Measurements from ENCODE around the gene DOC2A.

Gene DOC2A

DNA sequence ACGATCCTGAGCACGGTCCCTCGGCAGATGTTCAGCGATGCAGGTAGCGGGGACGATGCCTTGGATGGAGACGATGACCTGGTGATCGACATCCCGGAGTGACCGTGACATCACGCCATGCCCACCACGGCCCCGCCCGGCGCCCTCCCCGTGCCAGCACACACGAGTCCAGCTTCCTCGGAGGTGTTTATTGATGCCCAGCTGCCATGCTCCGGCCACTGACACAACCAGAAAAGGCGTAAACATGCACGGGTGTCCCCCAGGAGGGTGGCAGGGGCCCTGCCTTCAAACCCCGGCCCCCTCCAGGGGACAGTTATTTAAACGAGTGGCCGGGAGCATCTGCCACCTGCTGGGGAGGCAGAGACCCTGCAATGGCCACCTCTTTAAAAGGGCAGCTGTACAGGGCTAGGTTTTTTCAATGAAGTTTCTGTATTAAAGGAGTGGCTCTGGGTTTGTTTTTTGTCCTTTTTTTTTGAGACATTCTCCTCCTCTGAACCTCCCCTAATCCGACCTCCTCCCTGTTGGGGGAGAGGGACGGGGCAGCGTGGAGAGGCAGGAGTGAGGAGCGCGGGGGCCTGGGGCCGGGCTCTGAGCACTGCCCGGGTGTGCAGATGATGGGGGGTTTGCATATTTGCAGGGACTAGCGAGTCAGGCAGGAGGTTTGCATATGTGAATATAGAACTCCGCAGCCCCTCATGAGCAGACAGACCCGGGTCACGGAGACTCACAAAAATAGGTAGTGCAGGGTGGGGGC, 5.3 kb downstream of the DOC2A start:
- DNase-seq (ENCODE audit: low read depth in 2 of 2), result peak in 1 of 2 experiments; percentile 5

DNA sequence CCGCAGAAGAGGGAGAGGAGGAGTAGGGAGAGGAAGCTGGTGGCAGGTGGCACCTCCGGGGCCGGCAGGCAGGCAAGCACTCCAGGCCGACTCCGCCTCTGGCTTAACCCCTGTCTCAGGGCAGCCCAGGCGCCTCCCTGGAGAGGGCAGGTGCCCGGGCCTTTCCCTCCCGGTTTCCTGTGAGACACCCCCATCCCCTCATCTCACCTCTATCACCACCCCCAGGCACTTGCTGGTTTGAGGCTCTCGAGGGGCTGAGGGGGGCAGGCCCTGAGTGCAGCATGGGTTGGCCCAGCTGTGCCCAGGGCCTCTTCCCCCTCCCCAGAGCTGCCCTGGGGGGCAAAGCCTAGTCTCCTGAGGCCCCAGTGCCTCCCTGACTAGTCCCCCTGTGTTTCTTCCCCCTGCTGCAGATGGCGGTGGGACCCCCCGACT, 6.0 kb downstream of the DOC2A start:
- no peak for DNase-seq (ENCODE audit: low read depth in 2 of 2)

DNA sequence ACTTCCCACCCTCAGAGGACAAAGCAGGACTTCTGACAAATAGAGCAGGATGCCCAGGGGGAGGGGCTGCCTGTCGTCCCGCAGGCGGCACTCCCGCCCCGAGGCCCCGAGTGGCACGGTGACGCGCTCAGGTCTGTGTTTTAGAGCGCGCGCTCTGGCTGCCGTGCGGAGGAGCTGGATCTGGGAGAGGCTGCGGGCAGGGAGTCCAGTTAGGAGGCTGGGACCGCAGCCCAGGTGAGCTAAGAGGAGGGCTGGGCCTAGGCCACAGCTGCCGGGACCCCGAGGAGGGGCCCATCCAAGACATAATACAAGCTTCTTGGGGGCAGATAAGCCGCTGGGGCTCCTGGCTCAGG, 6.4 kb downstream of the DOC2A start:
- no peak for DNase-seq (ENCODE audit: low read depth in 2 of 2)

DNA sequence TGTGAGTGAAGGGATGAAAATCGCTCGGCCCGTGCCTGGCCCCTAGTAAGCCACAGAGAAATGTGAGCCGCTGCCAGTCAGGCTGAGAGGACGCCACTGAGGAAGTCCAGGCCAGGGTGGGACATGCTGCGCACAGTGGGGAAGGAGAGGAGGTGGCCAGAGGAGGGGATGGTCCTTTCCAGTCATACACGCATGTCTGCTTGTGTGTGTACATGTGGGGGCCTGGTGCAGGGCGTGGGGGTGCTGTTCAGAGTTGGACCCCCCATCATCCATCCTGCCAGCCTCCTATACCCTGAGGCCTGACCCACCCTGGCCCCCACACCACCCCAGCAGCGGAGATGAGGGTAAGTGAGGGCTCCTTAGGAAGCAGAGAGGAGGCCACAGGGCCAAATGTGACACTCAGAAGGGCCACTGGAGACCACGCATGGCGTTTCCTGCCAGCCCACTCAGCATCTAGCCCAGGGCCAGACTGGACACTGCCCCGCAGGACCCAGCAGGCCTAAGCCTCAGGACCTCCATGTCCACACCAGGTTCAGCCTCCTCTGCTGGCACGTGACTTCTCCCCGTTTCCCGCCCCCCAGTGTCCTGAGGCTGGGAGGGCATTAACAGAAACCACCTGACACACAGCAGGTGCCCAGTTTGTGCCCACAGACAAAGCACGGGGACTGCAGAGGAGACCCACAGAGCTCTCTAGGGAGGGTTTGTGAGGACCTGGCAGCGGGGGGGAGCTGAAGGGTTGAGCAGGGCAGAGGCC, 7.0 kb downstream of the DOC2A start:
- no peak for DNase-seq (ENCODE audit: low read depth in 2 of 2)

DNA sequence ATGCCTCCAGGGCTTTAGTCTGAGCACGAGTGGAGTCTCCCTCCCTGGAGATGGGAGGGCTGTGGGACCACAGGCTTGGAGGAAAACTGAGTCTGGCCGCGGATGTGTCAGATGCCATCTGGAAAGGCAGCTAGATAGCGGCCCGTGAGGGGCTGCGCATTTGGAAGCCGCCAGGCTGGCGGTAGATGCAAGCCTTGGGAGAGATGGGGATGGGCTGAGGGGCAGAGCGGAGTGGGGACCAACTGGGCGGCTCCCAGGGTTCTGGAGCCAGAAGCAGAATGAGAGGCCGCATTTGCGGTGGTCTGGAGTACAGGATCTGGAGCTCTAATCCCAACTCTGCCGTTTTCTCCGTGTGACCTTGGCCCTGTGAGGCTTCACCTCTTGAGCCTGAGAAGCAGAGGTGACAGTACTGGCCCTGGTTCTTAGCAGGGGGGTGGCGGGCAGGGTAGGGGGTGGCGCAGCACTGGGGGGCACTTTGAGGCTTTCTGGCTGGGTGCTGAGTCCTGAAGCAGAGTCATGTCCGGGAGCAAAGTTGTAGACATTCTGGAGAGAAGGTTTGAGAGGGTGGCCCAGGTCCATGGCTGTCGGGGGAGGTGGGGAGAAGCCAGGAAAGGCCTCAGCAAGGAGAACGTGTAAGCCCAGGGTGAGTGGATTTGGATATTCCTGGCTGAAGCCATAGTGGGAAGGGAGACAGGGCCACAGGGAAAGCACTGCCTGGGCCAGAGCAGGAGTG, 8.0 kb downstream of the DOC2A start:
- no peak for DNase-seq (ENCODE audit: low read depth in 2 of 2)

DNA sequence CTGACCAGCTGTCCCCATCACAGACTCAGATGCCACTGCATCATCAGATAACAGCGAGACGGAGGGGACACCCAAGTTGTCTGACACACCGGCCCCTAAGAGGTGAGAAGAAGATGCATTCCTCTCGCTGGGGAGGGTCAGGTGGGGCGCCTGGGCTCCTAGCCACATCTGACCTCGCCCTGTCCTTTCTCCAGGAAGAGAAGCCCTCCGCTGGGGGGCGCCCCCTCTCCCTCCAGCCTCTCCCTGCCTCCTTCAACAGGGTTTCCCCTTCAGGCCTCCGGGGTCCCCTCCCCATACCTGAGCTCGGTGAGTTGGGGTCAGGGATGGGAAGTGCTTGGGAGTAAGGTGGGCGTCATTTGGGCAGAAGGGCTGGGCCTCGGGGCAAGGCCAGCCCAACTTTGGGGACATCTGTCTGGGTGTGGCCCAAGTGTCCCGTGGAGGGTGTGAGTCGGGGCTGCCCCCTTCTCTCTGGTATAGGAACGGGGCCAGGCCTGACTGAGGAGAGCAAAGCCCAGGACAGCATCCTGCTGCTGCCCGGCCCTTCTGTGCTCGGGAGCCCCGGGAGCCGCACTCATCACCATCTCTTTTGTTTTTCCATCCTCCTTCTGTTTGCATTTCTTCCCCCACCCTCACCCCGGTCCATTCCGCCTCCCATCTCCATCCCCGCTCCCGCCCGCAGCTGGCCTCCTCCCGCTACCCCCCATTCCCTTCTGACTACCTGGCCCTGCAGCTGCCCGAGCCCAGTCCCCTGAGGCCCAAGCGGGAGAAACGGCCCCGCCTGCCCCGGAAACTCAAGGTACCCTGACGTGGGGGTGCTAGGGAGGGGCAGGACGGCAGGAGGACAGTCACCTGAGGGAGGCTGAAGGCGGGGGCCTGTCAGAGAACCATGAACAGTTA, 9.8 kb downstream of the DOC2A start:
- DNase-seq (ENCODE audit: low read depth in 2 of 2), result no peak

DNA sequence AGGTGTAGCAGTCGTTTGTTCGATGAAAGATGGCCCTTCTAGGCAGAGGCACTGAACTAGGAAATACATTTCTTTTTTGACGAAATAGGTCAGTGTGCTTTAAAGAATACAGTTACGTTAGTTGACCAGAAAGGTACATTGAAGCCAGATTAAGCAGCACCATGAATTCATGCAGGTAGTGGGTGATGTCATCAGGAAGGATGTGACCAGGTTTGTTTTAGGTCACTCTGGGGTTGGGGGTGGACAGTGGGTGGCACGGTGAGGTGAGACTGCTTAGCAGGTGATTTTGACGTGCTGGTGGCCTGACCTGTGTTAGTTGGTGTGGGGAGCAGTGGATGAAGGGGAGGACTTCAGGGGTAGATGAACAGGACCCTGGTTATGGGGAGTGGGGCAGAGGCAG, 11.2 kb downstream of the DOC2A start:
- DNase-seq (ENCODE audit: low read depth in 2 of 2), result no peak

DNA sequence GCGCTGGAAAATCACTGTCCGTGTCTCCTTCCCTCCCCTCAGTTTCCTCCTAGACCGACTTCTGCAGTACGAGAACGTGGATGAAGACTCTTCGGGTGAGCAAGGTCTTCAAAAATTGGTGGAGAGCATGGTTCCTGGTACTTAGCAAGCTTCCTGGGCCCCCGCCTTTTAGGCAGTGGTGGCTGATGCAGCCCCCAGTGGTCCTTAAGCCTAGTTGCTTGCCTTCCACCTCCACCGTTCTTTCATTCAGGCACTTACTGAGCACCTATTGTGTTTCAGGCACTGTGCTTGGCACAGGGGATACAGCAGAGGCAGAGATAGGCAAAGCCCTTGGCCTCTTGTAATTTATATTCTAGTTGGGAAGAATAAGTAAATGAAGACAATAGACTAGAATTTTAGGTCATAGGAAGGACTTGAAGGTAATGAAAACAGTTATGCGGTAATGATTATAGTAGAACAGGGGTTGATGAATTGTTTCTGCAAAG, 14.0 kb downstream of the DOC2A start:
- DNase-seq (ENCODE audit: low read depth in 2 of 2), result no peak

DNA sequence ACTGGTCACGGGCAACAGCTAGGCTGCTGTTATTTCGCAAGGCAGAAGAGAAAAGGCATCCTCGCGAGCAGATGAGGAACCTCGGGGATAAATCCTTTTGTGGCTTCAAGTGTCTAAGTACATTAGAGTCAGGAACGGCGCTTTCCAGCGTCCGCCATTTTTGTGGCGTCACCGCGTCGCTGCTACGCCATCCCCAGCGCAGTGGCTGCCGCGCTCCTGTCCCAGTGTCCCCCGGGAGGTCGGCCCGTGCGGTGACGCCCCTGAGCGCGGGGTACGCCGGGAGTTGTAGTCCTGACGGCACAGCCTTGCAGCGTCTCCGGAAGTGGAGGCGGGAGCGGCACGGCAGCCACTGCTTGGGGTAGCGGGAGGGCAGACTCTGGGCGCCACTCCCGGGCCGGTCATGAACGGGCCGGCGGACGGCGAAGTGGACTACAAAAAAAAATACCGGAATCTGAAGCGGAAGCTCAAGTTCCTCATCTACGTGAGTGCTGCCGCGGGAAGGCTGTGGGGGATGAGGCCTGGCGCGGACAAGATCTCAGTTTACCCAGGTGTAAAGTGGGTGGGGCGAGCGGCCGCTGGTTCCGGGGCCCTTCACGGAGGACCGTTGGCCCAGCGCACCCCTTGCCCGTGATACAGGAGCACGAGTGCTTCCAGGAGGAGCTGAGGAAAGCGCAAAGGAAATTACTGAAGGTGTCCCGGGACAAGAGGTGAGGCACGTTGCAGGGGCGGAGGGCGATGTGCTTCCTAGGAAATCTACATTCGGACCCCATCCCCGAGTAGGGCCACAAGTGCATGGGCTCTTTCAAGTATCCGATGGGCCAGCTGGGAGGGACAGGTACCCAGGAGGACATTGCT, 14.7 kb downstream of the DOC2A start, which contains the start of gene INO80E:
Gene INO80E, plus strand, starts transcription at position 331 of the 855 bp plus-strand sequence. Its CDS starts 70 bp downstream, at position 401.
- peak; percentile 79 to 84 for DNase-seq (ENCODE audit: low read depth in 2 of 2)

DNA sequence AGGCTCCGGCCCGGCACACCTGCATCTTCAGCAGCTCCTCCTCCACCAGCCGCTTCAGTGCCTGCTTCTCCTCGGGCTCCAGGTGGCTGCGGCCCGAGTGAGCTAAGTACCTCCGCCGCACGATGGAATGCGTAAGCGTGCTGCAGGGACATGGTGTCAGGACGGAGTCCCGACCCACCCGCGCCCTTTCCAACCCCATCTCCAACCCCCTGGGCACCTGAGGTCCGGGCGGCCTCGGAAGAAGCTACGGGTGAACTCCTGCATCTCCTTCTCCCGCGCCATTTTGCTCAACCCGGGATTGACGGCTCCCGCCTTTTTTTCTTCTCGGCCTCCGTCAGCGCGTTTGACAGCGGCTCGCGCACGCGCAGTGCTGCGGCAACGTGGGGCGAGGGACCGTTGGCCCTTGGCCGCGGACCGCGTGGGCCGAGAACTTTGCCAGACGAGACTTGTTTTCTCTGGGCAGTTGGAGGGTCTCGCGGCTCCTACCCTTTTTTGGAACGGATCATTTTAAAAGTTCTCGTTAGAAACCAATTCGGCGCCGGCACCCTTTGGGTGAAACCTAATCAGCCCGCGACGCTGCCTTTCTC, 15.4 kb downstream of the DOC2A start, which contains the start of gene HIRIP3:
Gene HIRIP3, minus strand, starts transcription at position 294 of the 587 bp plus-strand sequence. Its CDS starts 12 bp downstream, at position 282.
- peak; percentile 45 to 53 for DNase-seq (ENCODE audit: low read depth in 2 of 2)

DNA sequence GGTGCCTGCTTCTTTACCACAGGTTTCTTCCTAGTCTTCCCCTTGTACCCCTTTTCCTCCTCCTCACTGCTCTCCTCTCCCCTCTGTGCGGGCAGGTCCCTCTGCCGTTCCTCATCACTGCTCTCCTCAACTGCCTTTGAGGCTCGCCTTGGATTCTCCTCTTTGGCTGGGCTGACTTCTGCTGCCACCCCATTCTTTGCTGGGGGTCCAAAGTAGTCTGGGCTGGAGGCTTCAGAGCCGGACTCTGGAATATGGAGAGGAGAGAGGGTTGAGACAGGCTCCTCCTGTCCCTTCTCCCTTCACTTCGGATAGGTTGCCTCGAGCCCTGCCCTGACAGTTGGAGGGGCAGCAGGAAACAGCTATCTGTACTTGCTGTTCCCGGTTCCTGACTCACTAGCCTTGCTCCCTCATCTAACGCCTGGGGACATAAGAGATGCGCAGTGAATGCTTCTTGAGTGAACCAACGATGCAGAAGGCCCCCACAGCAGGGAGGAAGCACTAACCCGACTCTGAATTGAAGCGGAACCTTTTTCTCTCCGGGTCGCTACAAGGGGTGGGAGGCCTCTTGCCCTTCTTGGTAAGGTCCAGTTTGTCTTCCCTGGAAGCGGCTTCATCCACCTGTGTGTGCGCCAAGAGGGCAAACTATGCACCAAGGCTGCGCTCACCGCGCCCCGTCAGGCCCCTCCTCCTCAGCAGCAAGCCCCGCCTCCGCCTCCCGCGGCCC, 16.1 kb downstream of the DOC2A start:
- no peak for DNase-seq (ENCODE audit: low read depth in 2 of 2)

DNA sequence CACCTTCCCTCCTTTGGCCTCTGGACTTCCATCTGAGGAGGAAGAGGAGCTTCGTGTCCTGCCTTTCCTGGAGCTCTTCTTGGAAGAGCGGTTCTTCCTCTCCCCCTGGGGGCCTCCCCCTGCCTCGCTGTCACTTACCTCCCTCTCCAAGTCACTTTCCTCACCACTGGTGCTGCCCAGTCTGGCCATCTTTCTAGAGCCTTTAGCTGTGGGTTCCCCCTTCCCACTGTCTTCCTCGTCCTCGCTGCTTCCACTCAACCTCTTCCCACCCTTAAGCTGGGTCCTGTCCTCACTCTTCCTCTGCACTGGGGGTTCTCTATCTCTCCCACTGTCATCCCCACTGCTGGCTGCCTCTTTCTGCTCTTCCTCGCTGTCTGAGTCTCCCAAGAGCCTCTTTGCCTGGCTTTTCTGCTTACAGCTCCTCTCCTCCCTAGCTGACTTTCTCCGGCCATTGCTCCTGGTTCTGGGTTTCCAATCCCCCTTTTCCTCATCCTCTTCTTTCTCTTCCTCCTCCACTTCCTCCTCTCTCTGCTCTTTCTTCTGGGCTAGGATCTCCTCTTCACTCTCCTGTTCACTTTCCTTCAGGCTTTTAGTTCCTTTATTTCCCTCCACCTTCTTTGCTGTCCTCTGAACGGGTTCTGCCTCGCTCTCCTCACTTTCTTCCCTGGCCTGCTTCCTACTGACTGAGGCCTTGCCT, 16.8 kb downstream of the DOC2A start:
- DNase-seq (ENCODE audit: low read depth in 2 of 2), result no peak

DNA sequence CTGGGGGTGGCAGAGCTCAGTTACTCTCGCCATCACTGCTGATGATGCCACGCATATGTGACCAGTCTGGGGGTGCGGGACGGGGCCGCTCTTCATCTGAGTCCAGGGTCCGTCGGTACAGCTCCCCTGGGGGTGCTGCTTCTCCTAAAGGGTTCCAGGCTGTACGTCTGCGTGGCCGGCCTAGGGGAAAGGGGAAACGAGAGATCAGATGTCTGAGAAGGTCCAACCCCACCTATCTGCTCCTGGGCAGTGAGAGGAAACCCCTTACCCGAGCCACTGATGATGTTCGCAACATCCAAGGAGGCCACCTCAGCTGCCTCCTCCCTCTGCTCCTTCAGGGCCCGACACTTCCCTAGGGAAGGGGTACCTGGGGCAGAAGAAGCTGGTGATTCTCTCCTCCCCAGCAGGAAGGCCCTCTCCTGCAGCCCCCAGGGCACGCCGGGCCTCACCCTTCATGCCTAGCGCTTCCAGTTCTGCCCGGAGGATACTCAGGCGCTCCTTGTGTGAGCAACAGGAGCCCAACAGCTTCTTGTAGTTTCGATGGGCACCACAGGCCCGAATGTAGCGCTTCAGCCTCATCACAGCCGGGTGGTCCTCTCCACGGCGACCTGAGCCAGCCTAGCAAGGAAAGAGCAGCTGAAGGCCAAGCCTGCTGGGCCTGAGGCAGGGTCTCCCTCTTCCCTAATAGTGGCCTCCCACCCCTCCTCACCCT, 17.5 kb downstream of the DOC2A start:
- DNase-seq (ENCODE audit: low read depth in 2 of 2), result no peak

DNA sequence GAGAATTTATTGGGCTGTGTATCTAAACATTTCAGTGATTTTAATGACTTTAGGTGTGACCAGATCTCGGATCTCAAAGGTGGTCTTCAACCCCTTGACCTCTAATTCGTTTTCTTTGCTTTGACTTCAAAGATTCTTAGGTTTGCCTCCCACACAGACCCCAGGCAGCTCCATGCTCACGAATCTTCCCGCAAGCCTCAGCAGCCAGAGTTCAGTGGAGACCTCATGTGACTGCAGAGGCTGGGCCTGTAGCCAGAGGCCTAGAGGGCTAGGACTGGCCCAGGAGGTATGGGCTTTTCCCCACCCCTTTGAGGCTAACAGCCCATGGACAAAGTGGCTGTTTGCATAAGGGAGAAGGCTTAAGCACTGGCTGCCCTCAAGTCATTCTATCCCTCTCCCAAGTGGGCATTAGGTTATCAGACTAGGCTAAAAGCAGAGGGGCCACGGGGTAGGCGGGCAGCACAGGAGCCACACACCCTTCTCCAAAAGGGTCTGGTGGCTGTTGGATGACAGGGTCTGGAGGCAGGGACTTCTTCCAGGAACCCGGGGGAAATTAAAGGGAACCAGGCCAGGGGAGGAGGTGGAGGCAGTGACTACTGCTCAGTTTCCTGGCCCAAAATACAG, 18.4 kb downstream of the DOC2A start:
- DNase-seq (ENCODE audit: low read depth in 2 of 2), result no peak

DNA sequence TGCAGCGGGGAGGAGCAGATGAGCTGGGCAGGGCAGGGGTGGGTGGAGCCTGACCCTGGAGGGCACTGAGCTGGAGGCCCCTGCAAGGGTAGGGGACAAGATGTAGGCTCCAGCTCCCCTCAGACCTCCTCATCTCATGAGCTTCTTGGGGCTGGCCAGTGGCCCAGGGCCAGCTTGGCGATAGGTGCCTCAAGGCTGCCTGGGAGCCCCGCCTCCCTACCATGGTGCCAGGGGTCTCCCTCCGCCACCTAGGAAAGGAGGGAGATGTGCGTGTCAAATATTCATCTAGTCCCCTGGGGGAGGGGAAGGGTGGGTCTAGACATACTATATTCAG, 19.3 kb downstream of the DOC2A start:
- no peak for DNase-seq (ENCODE audit: low read depth in 2 of 2)

DNA sequence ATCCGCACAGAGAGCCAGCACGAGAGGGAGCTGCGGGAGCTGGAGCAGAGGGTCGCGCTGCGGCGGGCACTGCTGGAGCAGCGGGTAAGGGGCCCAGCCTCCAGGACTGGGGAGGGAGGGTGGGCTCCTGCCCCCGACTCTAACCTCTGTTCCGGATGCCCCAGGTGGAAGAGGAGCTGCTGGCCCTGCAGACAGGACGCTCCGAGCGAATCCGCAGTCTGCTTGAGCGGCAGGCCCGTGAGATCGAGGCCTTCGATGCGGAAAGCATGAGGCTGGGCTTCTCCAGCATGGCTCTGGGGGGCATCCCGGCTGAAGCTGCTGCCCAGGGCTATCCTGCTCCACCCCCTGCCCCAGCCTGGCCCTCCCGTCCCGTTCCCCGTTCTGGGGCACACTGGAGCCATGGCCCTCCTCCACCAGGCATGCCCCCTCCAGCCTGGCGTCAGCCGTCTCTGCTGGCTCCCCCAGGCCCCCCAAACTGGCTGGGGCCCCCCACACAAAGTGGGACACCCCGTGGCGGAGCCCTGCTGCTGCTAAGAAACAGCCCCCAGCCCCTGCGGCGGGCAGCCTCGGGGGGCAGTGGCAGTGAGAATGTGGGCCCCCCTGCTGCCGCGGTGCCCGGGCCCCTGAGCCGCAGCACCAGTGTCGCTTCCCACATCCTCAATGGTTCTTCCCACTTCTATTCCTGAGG, 19.8 kb downstream of the DOC2A start:
- no peak for DNase-seq (ENCODE audit: low read depth in 2 of 2)

DNA sequence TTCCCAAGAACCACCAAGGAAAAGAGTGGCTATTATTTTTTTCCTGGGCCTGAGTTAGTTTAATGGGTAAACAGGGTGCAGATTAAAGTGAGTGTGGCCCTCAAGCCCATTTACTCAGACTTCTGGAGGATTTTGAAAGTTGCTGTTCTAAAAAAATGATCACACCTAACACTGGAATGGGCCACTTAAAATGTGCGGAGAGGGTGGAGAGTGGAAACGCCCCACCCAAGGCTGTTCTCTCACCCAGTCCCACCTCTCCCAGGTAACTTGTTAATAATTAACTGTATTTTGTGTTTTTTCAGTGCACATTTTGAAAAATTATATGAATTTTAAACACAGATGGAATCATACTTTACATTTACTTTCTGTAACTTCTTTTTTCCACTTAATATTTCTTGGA, 20.8 kb downstream of the DOC2A start:
- DNase-seq (ENCODE audit: low read depth in 2 of 2), result no peak

Data from fibroblast of skin of left biceps (primary cell).